Measurements from ENCODE around the gene TMEM171.

TMEM171 gene

DNA sequence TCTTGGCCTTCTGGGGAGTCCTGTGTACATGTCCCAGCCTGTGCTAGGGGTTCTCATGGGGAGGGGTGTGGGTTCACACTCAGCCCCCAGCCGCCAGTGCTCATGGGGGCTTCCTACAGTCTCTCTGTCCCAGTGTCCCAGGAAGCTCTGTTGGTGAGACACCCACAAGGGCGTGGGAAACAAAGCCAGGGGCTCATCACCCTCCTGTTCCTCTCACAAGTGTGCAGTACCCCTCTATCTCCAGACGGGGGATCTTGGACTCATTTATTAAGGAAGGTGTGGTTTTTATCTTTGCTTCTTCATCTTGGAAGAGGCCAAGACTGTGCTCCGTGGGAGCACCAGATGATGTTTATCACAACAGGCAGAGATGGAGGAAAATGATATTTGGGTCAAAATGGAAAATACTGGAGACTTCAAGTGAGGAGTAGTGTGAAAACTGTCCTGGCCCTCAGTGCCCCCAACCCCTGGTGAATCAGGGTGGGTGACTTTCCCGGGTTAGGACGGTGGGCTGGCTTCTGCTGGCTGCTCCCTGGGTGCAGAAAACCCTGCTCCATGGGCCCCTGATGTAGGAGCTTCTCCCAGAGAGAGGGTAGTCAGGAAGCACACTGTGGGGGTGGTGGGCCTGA, 15.2 kb downstream of the TMEM171 start:
- TF ChIP-seq, protein P1, sequence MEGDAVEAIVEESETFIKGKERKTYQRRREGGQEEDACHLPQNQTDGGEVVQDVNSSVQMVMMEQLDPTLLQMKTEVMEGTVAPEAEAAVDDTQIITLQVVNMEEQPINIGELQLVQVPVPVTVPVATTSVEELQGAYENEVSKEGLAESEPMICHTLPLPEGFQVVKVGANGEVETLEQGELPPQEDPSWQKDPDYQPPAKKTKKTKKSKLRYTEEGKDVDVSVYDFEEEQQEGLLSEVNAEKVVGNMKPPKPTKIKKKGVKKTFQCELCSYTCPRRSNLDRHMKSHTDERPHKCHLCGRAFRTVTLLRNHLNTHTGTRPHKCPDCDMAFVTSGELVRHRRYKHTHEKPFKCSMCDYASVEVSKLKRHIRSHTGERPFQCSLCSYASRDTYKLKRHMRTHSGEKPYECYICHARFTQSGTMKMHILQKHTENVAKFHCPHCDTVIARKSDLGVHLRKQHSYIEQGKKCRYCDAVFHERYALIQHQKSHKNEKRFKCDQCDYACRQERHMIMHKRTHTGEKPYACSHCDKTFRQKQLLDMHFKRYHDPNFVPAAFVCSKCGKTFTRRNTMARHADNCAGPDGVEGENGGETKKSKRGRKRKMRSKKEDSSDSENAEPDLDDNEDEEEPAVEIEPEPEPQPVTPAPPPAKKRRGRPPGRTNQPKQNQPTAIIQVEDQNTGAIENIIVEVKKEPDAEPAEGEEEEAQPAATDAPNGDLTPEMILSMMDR (conservative IDR thresholded peaks at IDR 0.05; ENCODE audit: control insufficient read depth, insufficient read depth, low read depth, low read length): peak; percentile 63
- H3K4me3 ChIP-seq (ENCODE audit: control insufficient read depth, low read depth, low read length): no peak overlapping the region
- peak; percentile 58 for DNase-seq (ENCODE audit: low read depth)

DNA sequence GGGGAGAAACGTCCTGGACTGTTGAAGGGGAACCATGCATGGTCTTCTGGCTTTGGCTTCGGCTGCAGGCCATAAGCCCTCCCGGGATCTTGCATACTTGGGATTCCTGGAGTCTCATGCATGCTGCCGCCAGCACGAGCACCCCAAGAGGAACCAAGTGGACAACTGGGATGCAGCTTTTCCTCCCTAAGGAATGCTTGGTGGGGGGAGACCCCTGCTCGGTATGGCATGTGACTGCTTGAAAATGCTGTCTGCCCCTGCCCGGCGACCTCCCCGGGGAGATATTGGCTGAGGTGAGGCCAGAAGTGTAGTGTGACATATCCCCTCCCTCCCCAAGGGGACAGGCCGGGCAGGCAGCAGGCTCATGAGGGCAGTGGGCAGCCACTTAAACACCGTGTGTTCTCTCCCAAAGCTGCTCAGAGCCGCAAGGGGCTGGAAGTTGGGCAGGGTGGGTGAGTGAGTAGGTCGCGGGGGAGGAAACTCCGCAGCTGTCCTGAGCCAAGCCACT, 15.7 kb downstream of the TMEM171 start:
- no peak for DNase-seq (ENCODE audit: low read depth)
- TF ChIP-seq, protein P1 (conservative IDR thresholded peaks at IDR 0.05; ENCODE audit: control insufficient read depth, insufficient read depth, low read depth, low read length): no peak
- no peak overlapping the region for H3K4me3 ChIP-seq (ENCODE audit: control insufficient read depth, low read depth, low read length)

DNA sequence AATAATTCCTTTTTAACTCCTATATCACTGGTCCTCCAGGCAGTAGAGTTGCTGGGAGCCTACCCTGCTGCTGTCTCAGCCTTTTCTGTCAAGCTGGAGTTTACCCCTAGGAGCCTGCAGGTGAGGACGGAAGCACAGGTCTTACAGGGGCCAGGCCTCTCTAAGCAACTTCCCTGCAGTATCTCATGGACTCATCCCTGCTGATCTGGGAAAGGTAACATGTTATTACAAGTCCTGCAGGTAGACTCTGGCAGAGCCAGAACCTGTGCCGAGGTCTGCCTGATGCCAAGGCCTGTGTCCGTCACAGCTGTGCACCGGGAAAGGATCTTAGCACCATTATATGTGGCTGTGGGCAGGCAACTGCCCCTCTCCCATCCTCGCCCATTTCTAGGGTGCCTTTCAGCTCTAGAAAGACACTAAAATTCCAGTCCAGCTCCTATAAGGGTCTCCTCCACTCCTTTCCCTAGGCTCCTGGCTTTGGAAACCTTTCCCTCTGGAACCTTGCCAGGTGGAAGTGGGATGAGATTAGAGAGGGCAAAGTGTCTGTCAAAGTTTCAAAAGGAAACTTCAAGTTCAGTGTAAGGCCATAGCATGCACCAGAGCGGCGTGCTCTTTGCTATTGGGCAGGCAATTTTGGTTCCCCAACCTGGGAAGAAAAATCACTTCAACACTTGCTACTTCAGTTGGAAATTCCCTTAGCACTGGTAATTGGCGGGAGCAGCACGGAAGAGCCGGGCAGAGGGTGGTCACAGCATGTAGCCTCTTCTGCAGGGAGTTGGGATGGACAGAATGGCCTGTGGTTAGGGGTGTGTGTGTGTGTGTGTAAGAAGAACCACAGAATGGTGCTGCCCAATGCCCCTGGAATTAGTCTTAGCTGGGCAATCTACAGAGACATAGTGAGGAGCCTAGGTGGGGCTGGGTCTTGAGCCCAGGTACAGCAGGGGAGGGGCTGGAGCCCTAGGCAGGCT, 17.5 kb downstream of the TMEM171 start:
- TF ChIP-seq, protein P1 (conservative IDR thresholded peaks at IDR 0.05; ENCODE audit: control insufficient read depth, insufficient read depth, low read depth, low read length): no peak
- H3K4me3 ChIP-seq (ENCODE audit: control insufficient read depth, low read depth, low read length): no peak overlapping the region
- no peak for DNase-seq (ENCODE audit: low read depth)

DNA sequence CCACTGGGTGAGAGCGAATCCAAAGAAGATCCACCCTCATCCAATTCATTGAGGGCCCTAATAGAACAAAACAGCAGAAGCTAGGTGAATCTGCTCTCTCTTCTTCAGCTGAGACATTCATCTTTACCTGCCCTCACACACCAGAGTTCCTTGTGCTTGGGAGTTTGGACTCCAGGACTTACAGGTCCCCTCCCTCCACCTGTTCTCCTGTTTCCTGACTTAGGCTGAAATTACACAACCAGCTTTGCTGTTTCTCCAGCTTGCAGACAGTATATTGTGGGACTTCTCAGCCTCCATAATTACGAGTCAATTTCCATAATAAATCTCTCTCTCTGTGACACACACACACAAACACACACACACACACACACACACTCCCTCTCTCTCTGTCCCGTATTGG, 19.1 kb downstream of the TMEM171 start:
- H3K4me3 ChIP-seq (ENCODE audit: control insufficient read depth, low read depth, low read length): no peak overlapping the region
- TF ChIP-seq, protein P1 (conservative IDR thresholded peaks at IDR 0.05; ENCODE audit: control insufficient read depth, insufficient read depth, low read depth, low read length): no peak
- DNase-seq (ENCODE audit: low read depth): no peak

DNA sequence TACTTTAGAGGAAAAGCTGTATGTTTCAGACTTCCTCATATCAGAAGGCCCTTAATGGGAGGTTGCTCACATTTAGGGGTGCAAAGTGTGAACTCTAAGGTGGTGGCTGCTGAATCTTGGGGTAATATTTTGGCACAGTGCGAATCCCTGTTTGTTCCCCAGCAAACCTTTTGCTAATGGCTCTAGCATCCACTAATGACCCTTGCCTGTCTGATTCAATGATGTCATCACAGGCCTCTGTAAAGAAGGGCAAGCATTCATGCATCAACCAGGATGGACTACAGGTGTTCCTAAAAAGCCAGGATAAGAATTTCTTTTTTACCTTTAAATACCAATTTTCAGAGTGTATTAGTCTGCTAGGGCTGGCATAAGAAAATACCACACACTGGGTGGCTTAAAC, 20.4 kb downstream of the TMEM171 start:
- TF ChIP-seq, protein P1 (conservative IDR thresholded peaks at IDR 0.05; ENCODE audit: control insufficient read depth, insufficient read depth, low read depth, low read length): no peak
- H3K4me3 ChIP-seq (ENCODE audit: control insufficient read depth, low read depth, low read length): no peak overlapping the region
- DNase-seq (ENCODE audit: low read depth): no peak

DNA sequence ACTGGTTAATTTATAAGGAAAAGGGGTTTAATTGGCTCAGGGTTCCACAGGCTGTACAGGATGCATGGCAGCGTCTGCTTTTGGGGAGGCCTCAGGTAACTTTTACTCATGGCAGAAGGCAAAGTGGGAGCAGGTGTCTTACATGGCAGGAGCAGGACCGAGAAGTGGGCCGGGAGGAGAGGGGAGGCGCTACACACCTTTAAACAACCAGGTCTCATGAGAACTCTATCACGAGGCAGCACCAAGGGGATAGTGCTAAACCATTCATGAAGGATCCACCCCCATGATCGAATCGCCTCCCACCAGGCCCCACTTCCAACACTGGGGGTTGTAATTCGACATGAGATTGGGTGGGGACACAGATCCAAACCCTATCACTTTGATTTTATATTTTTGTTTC, 21.7 kb downstream of the TMEM171 start:
- H3K4me3 ChIP-seq (ENCODE audit: control insufficient read depth, low read depth, low read length): no peak overlapping the region
- no peak for DNase-seq (ENCODE audit: low read depth)
- TF ChIP-seq, protein P1 (conservative IDR thresholded peaks at IDR 0.05; ENCODE audit: control insufficient read depth, insufficient read depth, low read depth, low read length): no peak
